Smooth muscle cell (in vitro differentiated cells): Measurements from ENCODE around the gene UBE2F. TPM values are rescaled to one million over a fixed set of nuclear protein-coding genes. Genes with fewer than 3 reads are reported as not detected.
"Not testable (repeated sequence)": the region's sequence is repeated elsewhere in the genome, so short reads cannot be mapped to it uniquely, and the experiment has no call there.

Source experiments
- DNase-seq: peaks from one replicate; lab custom pipeline; 2025; ENCODE audit not compliant: unreplicated experiment; lab: John Stamatoyannopoulos, UW
- H2AFZ ChIP-seq: fragments of 200-600 bp; sonication (generic); 2 replicates; pipeline ENCODE4 v1.6.0; 2016; ENCODE audit warnings: antibody characterized with exemption, low read depth, mild to moderate bottlenecking
- H3F3A ChIP-seq: fragments of 200-600 bp; sonication (generic); 2 replicates; pipeline ENCODE4 v1.6.0; 2017; ENCODE audit warnings: antibody characterized with exemption, low read depth
- H3K27ac ChIP-seq: fragments of 200-600 bp; sonication (generic); 2 replicates; pipeline ENCODE4 v1.5.1; 2016; ENCODE audit warnings: low read depth, mild to moderate bottlenecking
- H3K27me3 ChIP-seq: fragments of 200-600 bp; sonication (generic); 2 replicates; pipeline ENCODE4 v1.6.1; 2016; ENCODE audit warnings: low read depth, mild to moderate bottlenecking
- H3K36me3 ChIP-seq: fragments of 200-600 bp; sonication (generic); 2 replicates; pipeline ENCODE4 v1.5.1; 2016; ENCODE audit warnings: low read depth
- H3K4me1 ChIP-seq: fragments of 200-600 bp; sonication (generic); 2 replicates; pipeline ENCODE4 v1.5.1; 2016; ENCODE audit warnings: low read depth
- H3K4me2 ChIP-seq: fragments of 200-600 bp; sonication (generic); 2 replicates; pipeline ENCODE4 v1.6.0; 2016; ENCODE audit warnings: mild to moderate bottlenecking
- H3K4me3 ChIP-seq: fragments of 200-600 bp; sonication (generic); 2 replicates; pipeline ENCODE4 v1.5.1; 2016; ENCODE audit warnings: mild to moderate bottlenecking
- H3K79me2 ChIP-seq: fragments of 200-600 bp; sonication (generic); 2 replicates; pipeline ENCODE4 v1.6.0; 2016; ENCODE audit warnings: low read depth, mild to moderate bottlenecking
- H3K9ac ChIP-seq: fragments of 200-600 bp; sonication (generic); 2 replicates; pipeline ENCODE4 v1.6.0; 2016; ENCODE audit warnings: low read depth
- H3K9me3 ChIP-seq: fragments of 200-600 bp; sonication (generic); replicated peaks from 2 replicates; pipeline ENCODE4 v1.5.1; 2016; ENCODE audit warnings: low read depth
- H4K20me1 ChIP-seq: fragments of 200-600 bp; sonication (generic); 2 replicates; pipeline ENCODE4 v1.6.0; 2016; ENCODE audit warnings: low read depth
- WGBS: methylation state at CpG from one replicate; pipeline ENCODE4 v1.1.7; 2016; ENCODE audit warnings: low lambda C conversion rate; 5-methylcytosine and 5-hydroxymethylcytosine counted together
- polyA plus RNA-seq: library from polyadenylated mRNA; unstranded; fragments of >200 nt; fragmentation: Nextera tagmentation; extraction: Ambion mirVana; gene quantifications from 2 replicates; pipeline ENCODE4 v1.2.1, GENCODE V29; 2016
- total RNA-seq: library from RNA; depleted of rRNA; stranded (reverse); fragments of >200 nt; gene quantifications from 2 replicates; pipeline ENCODE4 v1.2.3, GENCODE V29; 2014
- TF ChIP-seq, protein P1 (sequence below): fragments of 200-600 bp; sonication (generic); IDR thresholded peaks from 2 replicates; pipeline ENCODE4 v1.5.1; 2017; ENCODE audit warnings: borderline replicate concordance, mild to moderate bottlenecking, antibody characterized with exemption; ENCODE audit not compliant: insufficient read depth, poor library complexity, severe bottlenecking

Gene UBE2F
- total and polyA plus RNA-seq, 2 experiments from 2014 or later: 52.5 to 94.8 TPM

DNA sequence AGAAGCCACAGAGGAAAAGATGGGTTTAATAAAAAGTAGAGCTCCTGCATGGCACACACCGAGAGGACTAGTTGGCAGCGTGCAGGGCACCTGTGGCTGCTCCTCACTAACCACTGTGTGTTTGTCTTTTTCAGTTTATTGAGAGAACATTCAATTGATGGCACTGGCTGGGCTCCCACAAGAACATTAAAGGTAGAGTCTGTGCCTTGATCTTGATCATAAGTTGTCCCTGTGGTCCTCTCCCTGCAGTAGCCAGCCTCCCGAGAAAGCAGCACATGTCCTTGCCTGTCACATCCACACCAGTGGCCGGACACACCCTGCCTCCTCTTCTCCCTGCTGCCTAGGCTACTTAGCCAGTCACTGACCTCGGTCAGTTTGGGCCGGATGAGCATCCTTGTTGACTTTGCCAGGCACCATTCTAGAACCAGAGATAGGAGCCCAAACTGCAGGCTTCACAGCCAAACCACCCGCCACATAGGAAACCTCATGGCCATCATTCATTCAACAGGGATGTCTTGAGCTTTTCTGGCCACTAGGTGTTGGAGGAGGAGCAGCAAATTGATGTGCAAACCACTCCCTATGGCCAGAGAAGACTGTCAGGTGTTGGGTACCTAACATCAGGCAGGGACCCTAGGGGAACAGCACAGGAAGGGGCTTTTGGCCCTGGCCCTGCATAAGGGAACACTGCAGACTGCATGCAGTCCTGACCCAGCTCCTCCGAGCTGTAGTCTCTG is 63.8 kb downstream of the UBE2F start:
- no peak for DNase-seq
- Histone ChIP-seq H3K79me2 (no peaks in the 10 kb centered on the region), H3K27me3 (no peaks in the 10 kb centered on the region), H3K36me3 (peaks cover 5% of the 10 kb centered on the region), H3K27ac (no peak overlapping the region), H3K9me3 (no peaks in the 10 kb centered on the region), H3K9ac (no peak overlapping the region), H2AFZ (no peak overlapping the region), H3K4me3 (no peak overlapping the region), H3F3A (no peaks in the 10 kb centered on the region), H3K4me2 (no peak overlapping the region), H3K4me1 (no peaks in the 10 kb centered on the region), H4K20me1 (peaks cover 5% of the 10 kb centered on the region)
- TF ChIP-seq, protein P1, sequence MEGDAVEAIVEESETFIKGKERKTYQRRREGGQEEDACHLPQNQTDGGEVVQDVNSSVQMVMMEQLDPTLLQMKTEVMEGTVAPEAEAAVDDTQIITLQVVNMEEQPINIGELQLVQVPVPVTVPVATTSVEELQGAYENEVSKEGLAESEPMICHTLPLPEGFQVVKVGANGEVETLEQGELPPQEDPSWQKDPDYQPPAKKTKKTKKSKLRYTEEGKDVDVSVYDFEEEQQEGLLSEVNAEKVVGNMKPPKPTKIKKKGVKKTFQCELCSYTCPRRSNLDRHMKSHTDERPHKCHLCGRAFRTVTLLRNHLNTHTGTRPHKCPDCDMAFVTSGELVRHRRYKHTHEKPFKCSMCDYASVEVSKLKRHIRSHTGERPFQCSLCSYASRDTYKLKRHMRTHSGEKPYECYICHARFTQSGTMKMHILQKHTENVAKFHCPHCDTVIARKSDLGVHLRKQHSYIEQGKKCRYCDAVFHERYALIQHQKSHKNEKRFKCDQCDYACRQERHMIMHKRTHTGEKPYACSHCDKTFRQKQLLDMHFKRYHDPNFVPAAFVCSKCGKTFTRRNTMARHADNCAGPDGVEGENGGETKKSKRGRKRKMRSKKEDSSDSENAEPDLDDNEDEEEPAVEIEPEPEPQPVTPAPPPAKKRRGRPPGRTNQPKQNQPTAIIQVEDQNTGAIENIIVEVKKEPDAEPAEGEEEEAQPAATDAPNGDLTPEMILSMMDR: no peak
- 85% methylated on average over 8 of the region's 8 CpGs for WGBS

- DNase-seq: no peak
- H2AFZ ChIP-seq: no peak overlapping the region
- peaks cover 5% of the 10 kb centered on the region for H3K36me3 ChIP-seq
- no peaks in the 10 kb centered on the region for H4K20me1 ChIP-seq
- no peaks in the 10 kb centered on the region for H3K27me3 ChIP-seq
- TF ChIP-seq, protein P1: no peak
- no peak overlapping the region for H3K27ac ChIP-seq
- H3K4me2 ChIP-seq: no peak overlapping the region
- H3F3A ChIP-seq: no peaks in the 10 kb centered on the region
- H3K9ac ChIP-seq: no peak overlapping the region
- WGBS: 88% methylated on average over 4 of the region's 4 CpGs
- H3K79me2 ChIP-seq: no peaks in the 10 kb centered on the region
- no peaks in the 10 kb centered on the region for H3K4me1 ChIP-seq
- H3K9me3 ChIP-seq: no peaks in the 10 kb centered on the region
- H3K4me3 ChIP-seq: no peak overlapping the region
Measured at GRCh38 chr2:238031751-238032150, 64.9 kb downstream of the UBE2F start.

- Histone ChIP-seq H3F3A (no peaks in the 10 kb centered on the region), H3K27me3 (no peaks in the 10 kb centered on the region), H2AFZ (no peak overlapping the region), H3K4me1 (no peaks in the 10 kb centered on the region), H3K27ac (no peak overlapping the region), H3K9ac (no peak overlapping the region), H4K20me1 (no peaks in the 10 kb centered on the region), H3K4me3 (no peak overlapping the region), H3K9me3 (no peaks in the 10 kb centered on the region), H3K79me2 (no peaks in the 10 kb centered on the region), H3K4me2 (no peak overlapping the region), H3K36me3 (peaks cover 5% of the 10 kb centered on the region)
- no peak for DNase-seq
- TF ChIP-seq, protein P1: no peak
- WGBS: 64% methylated on average over 4 of the region's 4 CpGs
Measured at GRCh38 chr2:238032755-238033337, 66.0 kb downstream of the UBE2F start.

DNA sequence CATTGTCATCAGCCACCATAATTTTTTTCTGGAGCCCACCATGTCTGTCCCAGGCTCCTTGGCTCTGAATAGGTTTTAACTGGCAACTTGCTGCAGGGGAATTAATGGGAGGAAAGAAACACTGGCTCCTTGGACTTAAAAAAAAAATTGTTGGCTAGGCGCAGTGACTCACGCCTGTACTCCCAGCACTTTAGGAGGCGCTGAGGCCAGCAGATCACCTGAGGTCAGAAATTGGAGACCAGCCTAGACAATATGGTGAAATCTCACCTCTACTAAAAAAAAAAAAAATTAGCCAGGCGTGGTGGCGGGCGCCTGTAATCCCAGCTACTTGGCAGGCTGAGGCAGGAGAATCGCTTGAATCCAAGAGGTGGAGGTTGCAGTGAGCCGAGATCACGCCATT is 67.2 kb downstream of the UBE2F start:
- H3K9me3 ChIP-seq, H3K27ac ChIP-seq, H3F3A ChIP-seq, H3K4me1 ChIP-seq, H3K79me2 ChIP-seq, DNase-seq, H3K27me3 ChIP-seq, H3K9ac ChIP-seq, H4K20me1 ChIP-seq, H2AFZ ChIP-seq, H3K36me3 ChIP-seq, H3K4me2 ChIP-seq, H3K4me3 ChIP-seq: not testable (repeated sequence)
- 94% methylated on average over 9 of the region's 9 CpGs for WGBS
